Neural cell (in vitro differentiated cells): Measurements from ENCODE around the gene TSPAN17. TPM values are rescaled to one million over a fixed set of nuclear protein-coding genes. Genes with fewer than 3 reads are reported as not detected.

Source experiments
- H2AFZ ChIP-seq: fragments of 200-600, 300-800 bp; sonication (generic), shearing (Covaris generic); 2 replicates; pipeline ENCODE4 v1.6.0; 2014; ENCODE audit warnings: low read depth, mild to moderate bottlenecking, antibody characterized with exemption, low read length, moderate library complexity
- H3F3A ChIP-seq: fragments of 200-600 bp; shearing (Covaris generic); 2 replicates; pipeline ENCODE4 v1.6.1; 2016; ENCODE audit warnings: mild to moderate bottlenecking, moderate library complexity, mixed read lengths, antibody characterized with exemption, low read length; ENCODE audit not compliant: insufficient read depth, poor library complexity, severe bottlenecking
- H3K27ac ChIP-seq: fragments of 200-600, 300-800 bp; sonication (generic), shearing (Covaris generic); 2 replicates; pipeline ENCODE4 v1.5.1; 2014; ENCODE audit warnings: mild to moderate bottlenecking, low read length, moderate library complexity
- H3K27me3 ChIP-seq: fragments of 300-800, 200-600 bp; sonication (generic), shearing (Covaris generic); 2 replicates; pipeline ENCODE4 v1.6.0; 2014; ENCODE audit warnings: mild to moderate bottlenecking, low read depth, low read length, moderate library complexity; ENCODE audit not compliant: insufficient read depth
- H3K36me3 ChIP-seq: fragments of 300-800, 200-600 bp; sonication (generic), shearing (Covaris generic); 2 replicates; pipeline ENCODE4 v1.5.1; 2014; ENCODE audit warnings: mild to moderate bottlenecking, antibody characterized with exemption, low read length, moderate library complexity; ENCODE audit not compliant: insufficient read depth
- H3K4me2 ChIP-seq: fragments of 300-800, 200-600 bp; sonication (generic), shearing (Covaris generic); 2 replicates; pipeline ENCODE4 v1.6.0; 2014; ENCODE audit warnings: mild to moderate bottlenecking, low read length
- H3K4me3 ChIP-seq: fragments of 300-800, 200-600 bp; sonication (generic), shearing (Covaris generic); 2 replicates; pipeline ENCODE4 v1.5.1; 2014; ENCODE audit warnings: mild to moderate bottlenecking, low read length, moderate library complexity
- H3K79me2 ChIP-seq: fragments of 200-600 bp; shearing (Covaris generic); replicated peaks from 2 replicates; pipeline ENCODE4 v1.6.0; 2014; ENCODE audit warnings: mild to moderate bottlenecking, low read length, moderate library complexity; ENCODE audit not compliant: insufficient read depth
- H3K9ac ChIP-seq: fragments of 300-800, 200-600 bp; sonication (generic), shearing (Covaris generic); 2 replicates; pipeline ENCODE4 v1.6.1; 2016; ENCODE audit warnings: mild to moderate bottlenecking, low read length, mixed read lengths
- H3K9me2 ChIP-seq: fragments of 200-600 bp; shearing (Covaris generic); 2 replicates; pipeline ENCODE4 v1.6.1; 2016; ENCODE audit warnings: mild to moderate bottlenecking, low read length, mixed read lengths; ENCODE audit not compliant: insufficient read depth
- H3K9me3 ChIP-seq: fragments of 200-600, 300-800 bp; sonication (generic), shearing (Covaris generic); 2 replicates; pipeline ENCODE4 v1.6.1; 2016; ENCODE audit warnings: mild to moderate bottlenecking, mixed run types, low read length, moderate library complexity, mixed read lengths
- H4K20me1 ChIP-seq: fragments of 200-600 bp; shearing (Covaris generic); 2 replicates; pipeline ENCODE4 v1.6.1; 2016; ENCODE audit warnings: mild to moderate bottlenecking, mixed run types; ENCODE audit not compliant: insufficient read depth
- CTCF ChIP-seq: fragments of 450-650 bp; IDR thresholded peaks from 2 replicates; pipeline ENCODE4 v1.5.1; 2014; ENCODE audit warnings: antibody characterized with exemption, mild to moderate bottlenecking, moderate library complexity; ENCODE audit not compliant: poor library complexity, severe bottlenecking
- EP300 ChIP-seq: fragments of 450-650 bp; conservative IDR thresholded peaks from 2 replicates; pipeline ENCODE4 v1.6.1; 2014; ENCODE audit warnings: antibody characterized with exemption, mild to moderate bottlenecking, moderate library complexity; ENCODE audit not compliant: poor library complexity, severe bottlenecking
- EZH2 ChIP-seq: fragments of 200-600, 300-800 bp; shearing (Covaris generic), sonication (generic); IDR thresholded peaks from 2 replicates; pipeline ENCODE4 v1.6.1; 2014; ENCODE audit warnings: antibody characterized with exemption, low read length, borderline replicate concordance, mild to moderate bottlenecking; ENCODE audit not compliant: insufficient read depth, poor library complexity, severe bottlenecking
- MXI1 ChIP-seq: fragments of 450-650 bp; conservative IDR thresholded peaks from 2 replicates; pipeline ENCODE4 v1.6.1; 2014; ENCODE audit warnings: antibody characterized with exemption, mild to moderate bottlenecking; ENCODE audit not compliant: poor library complexity, severe bottlenecking
- POLR2AphosphoS5 ChIP-seq: IDR thresholded peaks from 2 replicates; pipeline ENCODE4 v1.6.1; 2012
- RAD21 ChIP-seq: fragments of 450-650 bp; conservative IDR thresholded peaks from 2 replicates; pipeline ENCODE4 v1.6.1; 2014; ENCODE audit warnings: antibody characterized with exemption, mild to moderate bottlenecking, moderate library complexity
- REST ChIP-seq: IDR thresholded peaks from 2 replicates; pipeline ENCODE4 v1.6.1; 2012; ENCODE audit warnings: borderline replicate concordance
- SMC3 ChIP-seq: fragments of 450-650 bp; conservative IDR thresholded peaks from 2 replicates; pipeline ENCODE4 v1.6.1; 2014; ENCODE audit warnings: antibody characterized with exemption, mild to moderate bottlenecking, moderate library complexity; ENCODE audit not compliant: poor library complexity
- TAF1 ChIP-seq: IDR thresholded peaks from 2 replicates; pipeline ENCODE4 v1.6.1; 2012; ENCODE audit warnings: low read depth
- polyA plus RNA-seq: library from polyadenylated mRNA; depleted of rRNA; stranded (reverse); fragments of >200 nt; gene quantifications from 2 replicates; pipeline ENCODE4 v1.2.3, GENCODE V29; 2014

The TSPAN17 gene
- polyA plus RNA-seq, 1 donor from 2014 or later, result 66.4 TPM

- Histone ChIP-seq H3K4me3 (peak overlapping the region; percentile 24), H3K27me3 (no peaks in the 10 kb centered on the region), H3K36me3 (no peaks in the 10 kb centered on the region), H3K4me2 (no peak overlapping the region), H4K20me1 (peaks cover 6% of the 10 kb centered on the region), H2AFZ (no peak overlapping the region), H3F3A (no peaks in the 10 kb centered on the region), H3K79me2 (peaks cover 26% of the 10 kb centered on the region), H3K27ac (peak overlapping the region; percentile 25), H3K9me2 (no peaks in the 10 kb centered on the region), H3K9me3 (no peaks in the 10 kb centered on the region), H3K9ac (no peak overlapping the region)
- no peak for TF ChIP-seq POLR2AphosphoS5
- no peak for TF ChIP-seq RAD21
- TF ChIP-seq EZH2, result no peak
These were observed 45.3 kb upstream of the TSPAN17 start for GRCh38 chr5:176601901-176602482.

GRCh38 chr5:176603091-176603490, 44.2 kb upstream of the TSPAN17 start:
- Histone ChIP-seq H3K9me3 (no peaks in the 10 kb centered on the region), H3K27me3 (no peaks in the 10 kb centered on the region), H3F3A (no peaks in the 10 kb centered on the region), H3K27ac (no peak overlapping the region), H2AFZ (no peak overlapping the region), H3K4me2 (no peak overlapping the region), H3K79me2 (peaks cover 33% of the 10 kb centered on the region), H3K9ac (no peak overlapping the region), H4K20me1 (peaks cover 6% of the 10 kb centered on the region), H3K36me3 (no peaks in the 10 kb centered on the region), H3K4me3 (no peak overlapping the region), H3K9me2 (no peaks in the 10 kb centered on the region)
- TF ChIP-seq REST (no peak), RAD21 (no peak), TAF1 (no peak), MXI1 (no peak), POLR2AphosphoS5 (no peak), EZH2 (no peak), CTCF (no peak), SMC3 (no peak), EP300 (no peak)

DNA sequence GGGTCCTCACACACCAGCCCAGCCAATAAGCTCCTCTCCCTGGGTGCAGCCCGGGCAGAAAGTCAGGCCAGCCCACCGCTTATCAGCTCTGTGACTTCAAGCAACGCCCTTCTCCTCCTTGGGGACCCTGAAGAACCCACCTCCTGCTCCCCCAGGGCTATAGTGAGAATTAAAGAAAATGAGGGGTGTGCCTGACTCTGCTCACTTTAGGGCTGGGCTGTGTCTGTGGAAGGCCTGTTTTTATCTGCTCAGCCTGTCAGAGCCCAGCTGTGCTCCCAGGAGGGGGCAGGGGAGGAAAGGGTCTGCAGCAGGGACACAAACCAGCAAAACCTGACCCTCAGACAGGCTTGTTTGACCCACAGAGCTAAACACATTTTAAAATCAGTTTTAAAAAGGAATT, 41.3 kb upstream of the TSPAN17 start:
- Histone ChIP-seq H3K27ac (no peak overlapping the region), H3K9me3 (no peaks in the 10 kb centered on the region), H3K79me2 (peaks cover 45% of the 10 kb centered on the region), H3K27me3 (peaks cover 4% of the 10 kb centered on the region), H2AFZ (no peak overlapping the region), H4K20me1 (peaks cover 6% of the 10 kb centered on the region), H3K36me3 (no peaks in the 10 kb centered on the region), H3K9ac (peak overlapping the region; percentile 26), H3F3A (no peaks in the 10 kb centered on the region), H3K4me3 (peak overlapping the region; percentile 39), H3K4me2 (no peak overlapping the region), H3K9me2 (no peaks in the 10 kb centered on the region)
- TF ChIP-seq CTCF, result no peak
